Measurements from ENCODE around the gene BAIAP2. TPM values are rescaled to one million over a fixed set of nuclear protein-coding genes. Genes with fewer than 3 reads are reported as not detected.

BAIAP2 gene
- polyA plus RNA-seq, 2 of the 4 experiments (the other 2 are of a cell fraction), result 7.1 to 27.5 TPM

- no peak overlapping the region for H3K27ac ChIP-seq
- H3K4me1 ChIP-seq, result no peaks in the 10 kb centered on the region
- DNase-seq (ENCODE audit: low read depth in 1 of 2, low spot score in 1 of 2) (no peak), FAIRE-seq (no peak), ATAC-seq (peak in 1 of 2 experiments; percentile 27; a peak in 1 of 6 replicates)
- H3K4me2 ChIP-seq, result no peak overlapping the region
- TF ChIP-seq HOXB5 (CRISPR knock-in tag; IDR thresholded peaks at IDR 0.05), result no peak
- TF ChIP-seq KDM1A (IDR thresholded peaks at IDR 0.05; ENCODE audit: low read depth), result no peak
- no peak for TF ChIP-seq HEYL (CRISPR knock-in tag; IDR thresholded peaks at IDR 0.05)
- no peak for TF ChIP-seq SMC3 (IDR thresholded peaks at IDR 0.05)
- no peak for TF ChIP-seq POLR2A (IDR thresholded peaks at IDR 0.05; ENCODE audit: low read length)
- TF ChIP-seq FOXS1 (CRISPR knock-in tag; IDR thresholded peaks at IDR 0.05), result no peak
- TF ChIP-seq RCOR1 (IDR thresholded peaks at IDR 0.05; ENCODE audit: low read depth, low read length), result no peak
- no peak for TF ChIP-seq HES2 (IDR thresholded peaks at IDR 0.05)
- TF ChIP-seq CBX8 (IDR thresholded peaks at IDR 0.05), result no peak
- no peak for TF ChIP-seq ESRRA (IDR thresholded peaks at IDR 0.05; ENCODE audit: borderline replicate concordance, low read length)
- TF ChIP-seq EHF (CRISPR knock-in tag; IDR thresholded peaks at IDR 0.05), result no peak
- no peak for TF ChIP-seq E2F6 (IDR thresholded peaks at IDR 0.05; ENCODE audit: borderline replicate concordance, low read depth)
- H3K4me3 ChIP-seq, result no peak overlapping the region
- peaks cover 9% of the 10 kb centered on the region; the same call in 1 of the 3 replicates for H3K9me3 ChIP-seq
- CTCF ChIA-PET, result interaction anchor here (1.0 to 37.9 kb wide), 3 partner anchors 9 to 80 kb away, joined by 3 to 880 read pairs (median 4); no protein-coding TSS in a partner anchor
- POLR2A ChIA-PET, result no interaction called here
- WGBS (ENCODE audit: missing lambda C conversion rate), result 69% methylated on average over 29 of the region's 29 CpGs
Measured at GRCh38 chr17:81018044-81018802, 16.7 kb upstream of the BAIAP2 start.

GRCh38 chr17:81019563-81020442 lies 15.1 kb upstream of the BAIAP2 start:
- CTCF ChIA-PET, result interaction anchor here (0.7 to 37.9 kb wide), 13 partner anchors 11 to 181 kb away, joined by 3 to 880 read pairs (median 3); partner anchors contain the start of gene CHMP6
- WGBS (ENCODE audit: missing lambda C conversion rate), result 68% methylated on average over 24 of the region's 24 CpGs
- H3K4me3 ChIP-seq, result no peak overlapping the region
- ATAC-seq (no peak), FAIRE-seq (no peak), DNase-seq (ENCODE audit: low read depth in 1 of 2, low spot score in 1 of 2) (no peak)
- POLR2A ChIA-PET, result no interaction called here
- H3K9me3 ChIP-seq, result peaks cover 9% of the 10 kb centered on the region; the same call in 1 of the 3 replicates
- 0 out of 3 replicates have a peak, but pooled peaks cover 7% of the 10 kb centered on the region for H3K4me1 ChIP-seq
- no peak for TF ChIP-seq HDAC2 (IDR thresholded peaks at IDR 0.05)
- no peak for TF ChIP-seq RARB (CRISPR knock-in tag; IDR thresholded peaks at IDR 0.05)
- TF ChIP-seq HMGXB4 (CRISPR knock-in tag; IDR thresholded peaks at IDR 0.05; ENCODE audit: borderline replicate concordance), result no peak
- no peak for TF ChIP-seq NR3C1 (IDR thresholded peaks at IDR 0.05)
- TF ChIP-seq EHF (CRISPR knock-in tag; IDR thresholded peaks at IDR 0.05), result no peak
- no peak for TF ChIP-seq CHD2 (IDR thresholded peaks at IDR 0.05; ENCODE audit: low read length, partially characterized antibody)
- no peak for TF ChIP-seq EP300 (IDR thresholded peaks at IDR 0.05)
- no peak for TF ChIP-seq HES2 (IDR thresholded peaks at IDR 0.05)
- no peak for TF ChIP-seq HOXB13 (CRISPR knock-in tag; IDR thresholded peaks at IDR 0.05; ENCODE audit: low read depth)
- no peak for TF ChIP-seq JUN (IDR thresholded peaks at IDR 0.05)
- TF ChIP-seq BCL3 (IDR thresholded peaks at IDR 0.05), result no peak
- no peak for TF ChIP-seq USF2 (IDR thresholded peaks at IDR 0.05)
- TF ChIP-seq ZC3H11A (IDR thresholded peaks at IDR 0.05), result no peak
- TF ChIP-seq EHMT2 (IDR thresholded peaks at IDR 0.05; ENCODE audit: low read depth), result no peak
- TF ChIP-seq KDM1A (IDR thresholded peaks at IDR 0.05; ENCODE audit: low read depth), result no peak
- no peak for TF ChIP-seq ZSCAN20 (CRISPR knock-in tag; IDR thresholded peaks at IDR 0.05)
- H3K27ac ChIP-seq, result no peak overlapping the region
- H3K4me2 ChIP-seq, result no peak overlapping the region

Measured in A549 (cell line).